CD4-positive, alpha-beta T cell treated with Interleukin-10 for 1 hour (primary cell): ENCODE results near the gene KCNQ1.
A peak's percentile ranks its signal among the peaks of the same experiment; 100 is the strongest.

ENCODE experiments used
- DNase-seq: peaks from one replicate; pipeline ENCODE4 v3.0.0-alpha.2; 2020

The KCNQ1 gene

DNA sequence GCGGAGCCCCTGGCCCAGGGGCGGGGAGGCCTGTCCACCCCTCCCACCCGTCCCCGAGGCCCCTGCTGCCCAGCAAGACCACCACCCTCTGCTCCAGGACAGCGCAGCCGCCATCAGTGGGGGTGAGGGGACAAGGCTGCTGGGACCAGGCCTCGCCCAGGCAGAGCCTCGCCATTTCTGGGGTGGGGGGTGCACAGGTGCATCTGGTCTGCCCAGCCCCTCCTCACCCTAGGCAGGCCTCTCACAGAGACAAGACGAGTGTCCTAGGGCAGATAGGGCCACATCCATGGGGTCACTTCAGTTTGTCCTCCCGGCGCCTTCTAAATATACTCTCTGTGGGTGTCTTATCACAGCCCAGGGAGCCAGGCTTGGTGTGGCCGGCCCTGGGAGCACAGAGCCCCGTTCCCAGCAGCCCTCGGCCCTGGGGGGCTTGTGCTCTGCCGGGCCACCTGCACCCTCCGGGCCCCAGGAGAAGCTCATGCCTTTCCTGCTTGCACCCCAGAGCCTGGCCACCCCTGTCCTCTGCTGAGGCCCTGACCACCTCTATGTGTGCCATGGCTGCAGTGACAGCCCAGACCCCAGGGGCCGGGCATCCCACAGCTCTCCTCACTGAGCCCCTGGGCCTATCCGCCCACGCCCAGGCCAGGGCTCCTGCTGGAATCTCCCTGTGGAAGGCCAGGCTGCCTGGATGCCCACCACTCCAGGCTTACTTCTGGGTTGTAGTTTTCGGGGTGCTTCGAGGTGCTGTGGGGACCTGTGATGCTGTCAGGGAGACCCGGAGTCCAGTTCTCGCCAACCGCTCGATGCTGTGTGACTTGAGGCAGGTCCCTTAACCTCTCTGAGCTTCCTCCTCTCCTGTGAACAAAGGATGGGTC is 70.8 kb downstream of the KCNQ1 start:
- no peak for DNase-seq

DNA sequence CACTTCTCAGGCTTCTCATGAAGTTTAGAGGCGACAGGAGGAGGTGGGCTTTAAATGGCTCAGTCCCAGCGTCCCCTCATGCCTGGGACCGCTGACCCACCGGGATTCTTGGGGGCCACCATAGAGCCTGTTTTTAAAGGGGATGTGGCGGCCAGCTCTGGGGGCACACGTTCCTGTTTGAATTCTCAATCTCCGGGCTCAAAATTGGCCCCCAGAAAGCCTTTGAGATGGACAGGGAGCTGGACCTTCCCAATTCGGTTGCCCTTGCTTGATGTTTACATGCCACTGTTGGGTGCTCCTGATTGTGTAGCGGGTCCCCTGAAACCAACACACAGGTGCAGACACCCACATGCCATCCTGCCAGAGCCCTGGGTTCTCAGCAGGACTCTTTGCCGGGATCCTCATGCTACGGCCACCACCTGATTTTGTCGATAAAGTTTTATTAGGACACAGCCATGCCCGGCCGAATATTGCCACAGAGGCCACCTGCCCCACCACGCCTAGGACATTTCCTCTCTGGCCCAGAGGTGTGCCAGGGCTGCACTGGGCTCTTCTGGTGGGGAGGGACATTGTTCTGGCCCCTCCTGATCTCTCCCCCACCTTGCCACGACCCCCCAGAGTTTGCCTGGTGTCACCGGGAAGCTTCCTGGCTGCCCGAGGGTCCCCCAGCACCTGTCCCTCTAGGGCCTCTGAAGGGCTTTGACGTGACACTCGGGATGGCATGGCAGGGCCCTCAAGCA is 71.6 kb downstream of the KCNQ1 start:
- DNase-seq: no peak

DNA sequence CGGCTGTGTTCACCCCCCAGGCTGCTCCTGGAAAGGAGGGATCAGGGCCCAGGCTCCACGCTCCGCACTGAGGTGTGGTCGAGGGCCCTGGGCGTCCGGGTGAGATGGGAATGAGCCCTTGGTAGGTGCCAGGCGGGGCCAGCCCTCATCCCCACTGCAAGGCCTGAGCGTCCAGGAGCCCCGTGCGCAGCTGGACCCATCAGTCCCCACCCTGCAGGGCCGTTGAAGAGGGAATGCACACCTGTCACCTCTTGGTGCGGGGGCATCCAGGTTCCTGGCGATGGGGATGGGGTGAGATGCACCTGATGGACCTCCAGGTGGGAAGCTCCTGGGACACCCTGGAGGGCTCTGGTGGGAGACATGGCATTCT is 72.2 kb downstream of the KCNQ1 start:
- DNase-seq: no peak

DNA sequence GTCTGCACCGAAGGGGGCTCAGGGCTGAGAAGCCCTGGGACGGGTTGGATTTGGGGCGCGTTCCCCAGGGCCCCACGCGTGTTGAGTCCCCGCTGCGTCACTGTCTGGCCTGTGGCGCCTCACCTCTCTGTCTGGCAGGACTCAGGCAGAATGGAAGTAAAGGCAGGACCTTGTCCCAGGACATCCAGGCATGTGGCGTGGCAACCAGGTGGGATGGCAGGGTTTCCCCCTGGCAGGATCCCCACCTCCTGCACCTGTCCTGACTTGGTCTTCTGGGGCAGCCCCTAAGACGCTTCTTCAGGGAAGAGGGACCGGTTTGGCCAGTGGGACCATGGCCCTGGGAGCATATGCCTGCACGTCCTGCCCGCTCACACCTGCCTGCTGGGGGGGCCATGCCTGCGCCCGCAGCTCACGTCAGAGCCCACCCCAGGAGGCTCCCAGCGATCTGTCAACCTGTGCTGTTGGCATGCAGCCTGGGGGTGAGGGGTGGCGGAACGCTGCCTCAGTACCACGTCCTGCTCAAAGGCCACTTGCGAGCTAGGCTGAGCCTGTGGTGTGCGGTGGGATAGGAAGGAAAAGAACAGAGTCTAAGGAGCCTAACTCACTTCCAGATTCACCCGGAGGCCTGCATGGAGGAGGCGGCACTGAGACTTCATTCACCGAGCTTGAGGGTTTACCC is 72.7 kb downstream of the KCNQ1 start:
- DNase-seq: no peak

DNA sequence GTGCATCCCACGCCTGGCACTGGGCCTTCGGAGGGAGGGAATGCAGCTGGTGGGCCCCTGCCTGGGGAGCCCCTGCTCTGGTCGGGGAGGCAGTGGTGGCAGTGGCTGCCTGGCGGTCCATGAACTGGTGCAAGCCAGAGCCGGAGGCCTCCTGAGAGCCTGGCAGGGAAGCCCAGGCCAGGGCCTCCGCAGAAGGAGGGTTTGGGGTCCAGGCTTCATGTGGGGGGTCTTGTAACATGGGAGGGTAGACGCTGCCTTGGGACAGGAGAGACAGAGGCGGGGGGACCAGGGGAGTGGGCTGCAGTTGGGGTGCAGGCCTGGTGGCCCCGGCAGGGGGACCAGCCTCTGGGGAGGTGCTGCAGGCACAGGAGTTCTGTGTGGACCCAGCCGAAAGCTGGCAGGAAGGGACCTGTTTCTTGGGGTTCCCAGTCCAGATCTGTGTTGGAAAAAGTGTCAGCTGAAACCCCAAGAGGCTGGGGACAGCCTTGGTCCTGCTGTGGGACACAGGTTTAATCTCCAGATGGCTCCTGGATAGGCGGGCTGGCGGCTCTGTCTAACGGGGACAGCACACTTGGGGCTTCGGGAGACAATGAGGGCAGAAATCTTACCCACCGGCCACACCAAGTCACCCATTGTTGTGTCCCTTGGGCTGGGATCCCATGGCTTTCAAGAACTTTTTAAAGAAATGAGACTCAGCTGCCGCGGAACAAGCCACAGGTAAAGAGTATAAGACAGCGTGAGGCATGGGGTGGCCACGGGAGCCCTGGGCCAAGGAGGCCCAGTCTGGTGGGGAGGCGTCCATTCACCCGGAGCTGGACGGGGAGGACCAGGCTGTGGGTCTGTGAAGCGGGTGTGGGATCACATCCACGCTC is 73.5 kb downstream of the KCNQ1 start:
- no peak for DNase-seq

DNA sequence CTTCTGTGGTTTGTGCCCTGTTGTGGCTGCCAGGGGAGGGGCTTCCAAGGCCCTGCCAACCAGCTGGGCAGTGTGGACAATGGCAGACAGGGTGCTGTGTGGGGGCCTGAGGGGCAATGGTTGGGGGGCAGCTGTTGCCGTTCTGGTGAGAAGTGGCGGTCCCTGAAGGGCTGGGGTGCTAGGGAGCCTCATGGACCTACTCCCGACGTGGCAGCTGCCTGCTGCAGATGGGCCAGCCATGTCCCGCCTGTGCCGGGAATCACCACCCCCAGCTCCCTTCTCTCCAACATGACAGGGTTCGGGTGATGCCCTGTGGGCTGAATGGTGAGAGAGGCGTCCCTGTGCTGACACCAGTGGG is 74.2 kb downstream of the KCNQ1 start:
- no peak for DNase-seq

DNA sequence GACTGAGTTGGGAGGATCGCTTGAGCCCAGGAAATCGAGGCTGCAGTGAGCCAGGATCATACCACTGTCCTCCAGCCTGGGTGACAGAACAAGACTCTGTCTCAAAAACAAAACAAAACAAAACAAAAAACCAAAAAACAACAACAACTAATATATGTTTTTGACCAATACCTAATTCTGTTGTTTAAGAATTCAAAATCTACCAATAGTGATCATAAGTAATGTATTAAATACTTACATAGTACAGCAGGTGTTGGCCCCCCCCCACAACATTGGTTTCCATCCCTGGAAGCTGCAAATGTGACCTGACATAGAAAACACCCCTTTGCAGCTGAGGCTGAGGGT is 74.7 kb downstream of the KCNQ1 start:
- no peak for DNase-seq

DNA sequence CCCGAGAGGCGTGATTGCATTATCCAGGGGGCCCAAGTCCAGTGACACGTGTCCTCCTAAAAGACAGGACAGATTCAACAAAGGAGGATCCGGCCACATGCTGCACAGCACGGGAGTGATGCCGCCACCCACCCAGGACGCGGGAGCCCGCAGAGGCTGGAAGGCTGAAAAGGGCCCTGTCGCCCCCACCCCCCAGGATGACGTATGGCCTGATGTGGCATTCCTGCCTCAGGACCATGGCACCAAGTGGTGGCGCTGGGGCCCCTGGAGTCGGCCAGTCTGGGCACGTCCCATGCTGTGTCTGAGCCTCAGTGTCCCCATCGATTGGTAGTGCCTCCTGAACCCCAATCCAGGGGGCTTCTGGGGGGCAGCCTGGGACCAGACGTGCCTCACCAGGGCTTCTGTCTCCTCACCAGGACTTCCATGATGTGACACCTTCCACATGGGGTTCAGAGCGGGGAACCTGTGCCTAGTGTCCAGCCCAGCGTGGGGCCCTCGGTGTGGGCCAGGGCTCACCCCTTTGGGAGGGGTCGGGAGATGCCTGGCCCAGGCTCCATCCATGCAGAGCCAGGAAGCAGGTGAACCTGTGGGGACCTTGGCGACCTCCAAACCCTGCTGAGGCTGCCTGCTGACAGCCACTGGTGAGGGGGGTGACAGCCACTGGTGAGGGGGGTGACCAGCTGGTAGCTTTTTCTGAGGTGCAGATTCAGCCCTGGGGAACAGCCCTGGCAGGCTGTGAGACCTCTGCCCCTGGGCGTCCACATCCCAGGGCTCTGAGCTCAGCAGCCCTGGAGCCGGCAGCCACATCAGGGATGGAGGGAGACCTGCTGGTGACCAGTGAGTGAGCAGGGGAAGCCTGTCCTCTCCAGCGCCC is 75.3 kb downstream of the KCNQ1 start:
- DNase-seq: no peak

DNA sequence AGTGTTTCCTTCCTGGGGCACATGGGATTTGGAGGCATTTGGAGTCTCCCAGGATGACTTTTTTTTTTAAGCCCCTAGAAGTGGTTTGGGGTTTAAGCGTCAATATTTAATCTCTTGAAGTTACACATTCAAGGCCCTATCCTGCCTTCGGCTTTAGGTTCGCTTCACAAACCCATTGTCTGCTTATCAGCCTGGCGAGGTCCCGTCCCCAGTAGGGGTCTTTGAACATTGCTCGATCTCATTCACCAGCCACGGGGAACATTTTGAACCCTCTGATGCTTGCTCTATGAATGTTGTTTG is 75.9 kb downstream of the KCNQ1 start:
- no peak for DNase-seq

DNA sequence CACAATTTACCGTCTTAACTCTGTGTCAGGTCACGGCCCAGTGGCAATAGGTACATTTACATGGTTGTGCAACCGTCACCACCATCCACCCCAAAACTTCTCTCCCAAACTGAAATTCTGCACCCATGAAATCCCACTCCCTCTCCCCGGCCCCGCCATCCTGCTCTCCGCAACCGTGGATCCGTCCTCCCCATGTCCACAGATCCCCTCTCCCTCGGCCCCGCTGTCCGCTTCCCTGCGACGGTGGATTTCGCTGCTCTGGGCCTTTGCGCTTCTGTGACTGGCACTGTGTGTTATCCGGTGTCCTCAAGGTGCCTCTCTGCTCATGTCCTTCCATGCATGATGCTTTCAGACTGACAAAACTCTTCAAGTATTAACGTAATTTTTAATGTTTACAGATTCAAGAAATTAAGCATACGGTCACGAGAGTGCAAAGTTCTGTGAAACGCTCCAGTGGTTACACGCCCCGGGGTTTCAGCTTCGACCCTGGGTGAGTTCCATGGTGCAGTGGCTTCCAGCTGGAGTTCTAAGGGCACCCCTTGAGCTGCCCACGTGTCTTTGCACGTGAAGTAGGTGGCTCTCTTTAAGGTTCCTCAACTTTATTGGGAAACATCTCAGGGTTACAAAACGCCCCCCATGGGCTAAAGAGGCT is 76.4 kb downstream of the KCNQ1 start:
- DNase-seq: no peak

DNA sequence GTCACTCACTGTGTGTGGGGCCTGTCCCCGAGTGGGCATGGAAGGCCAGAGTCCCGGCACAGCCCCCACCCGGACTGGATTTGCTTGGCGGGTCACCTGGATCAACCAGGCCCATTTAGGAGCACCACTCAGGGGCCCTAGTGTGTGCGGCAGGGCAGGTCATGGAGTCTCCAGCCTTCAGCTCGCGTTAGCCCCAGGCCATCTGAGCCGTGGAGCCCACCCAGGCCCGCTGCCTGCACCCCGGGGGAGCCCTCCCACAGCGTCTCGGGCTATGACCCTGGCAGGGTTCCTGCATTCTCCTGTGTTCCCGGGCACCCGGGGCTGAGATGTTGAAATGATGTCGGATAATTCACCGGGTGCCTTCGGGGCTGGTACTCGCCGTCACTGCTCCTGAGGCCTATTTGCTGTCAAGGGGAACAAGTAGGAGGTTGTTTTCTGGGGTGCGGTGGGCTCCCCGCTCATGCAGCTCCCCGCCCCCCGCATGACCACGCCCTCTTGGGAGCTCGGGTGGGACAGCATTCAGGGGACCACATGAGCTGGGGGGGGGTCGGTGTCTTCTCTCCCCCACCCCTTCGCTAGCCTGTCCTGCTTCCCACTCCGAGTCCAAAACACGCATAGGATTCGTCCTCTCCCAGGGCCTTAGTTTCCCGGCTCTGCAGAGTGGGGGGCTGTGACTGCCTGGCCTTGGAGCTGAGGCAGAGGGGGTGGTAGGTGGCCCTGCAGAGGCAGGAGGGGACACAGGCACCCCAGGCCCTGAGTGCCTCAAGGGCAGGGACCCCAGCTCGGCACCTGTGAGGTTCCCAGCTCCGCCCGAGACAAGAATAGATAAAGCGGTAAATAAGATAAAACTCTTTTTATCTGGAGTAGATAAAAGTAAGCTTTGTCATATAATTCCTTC is 77.2 kb downstream of the KCNQ1 start:
- no peak for DNase-seq

DNA sequence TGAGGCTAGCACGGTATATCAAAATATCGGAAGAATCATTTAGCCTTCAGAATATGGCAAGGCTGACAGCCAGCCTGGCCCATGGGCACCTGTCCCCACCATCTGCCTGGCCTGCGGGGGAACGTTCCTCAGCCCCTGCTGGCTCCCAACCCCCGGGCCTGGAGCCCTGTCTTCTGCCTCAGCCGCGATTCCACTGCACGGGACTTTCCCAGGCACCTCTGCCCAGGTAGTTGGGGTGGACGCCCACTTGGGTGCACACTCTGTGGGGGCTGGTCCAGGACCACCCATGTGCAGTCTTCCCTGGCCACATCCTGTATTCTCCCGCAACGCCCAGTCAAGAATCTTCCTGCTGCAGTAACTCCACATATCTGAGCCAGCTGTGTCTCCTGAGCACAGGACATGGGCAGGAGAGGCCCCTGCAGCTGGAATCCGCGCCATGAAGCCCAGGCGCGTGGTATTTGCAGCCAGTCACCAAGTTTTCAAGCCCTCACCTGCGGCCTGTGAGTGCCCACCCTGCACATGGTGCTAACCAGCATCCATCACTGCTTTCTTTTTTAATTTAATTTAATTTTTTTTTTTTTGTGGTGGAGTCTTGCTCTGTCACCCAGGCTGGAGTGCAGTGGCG is 77.9 kb downstream of the KCNQ1 start:
- no peak for DNase-seq

DNA sequence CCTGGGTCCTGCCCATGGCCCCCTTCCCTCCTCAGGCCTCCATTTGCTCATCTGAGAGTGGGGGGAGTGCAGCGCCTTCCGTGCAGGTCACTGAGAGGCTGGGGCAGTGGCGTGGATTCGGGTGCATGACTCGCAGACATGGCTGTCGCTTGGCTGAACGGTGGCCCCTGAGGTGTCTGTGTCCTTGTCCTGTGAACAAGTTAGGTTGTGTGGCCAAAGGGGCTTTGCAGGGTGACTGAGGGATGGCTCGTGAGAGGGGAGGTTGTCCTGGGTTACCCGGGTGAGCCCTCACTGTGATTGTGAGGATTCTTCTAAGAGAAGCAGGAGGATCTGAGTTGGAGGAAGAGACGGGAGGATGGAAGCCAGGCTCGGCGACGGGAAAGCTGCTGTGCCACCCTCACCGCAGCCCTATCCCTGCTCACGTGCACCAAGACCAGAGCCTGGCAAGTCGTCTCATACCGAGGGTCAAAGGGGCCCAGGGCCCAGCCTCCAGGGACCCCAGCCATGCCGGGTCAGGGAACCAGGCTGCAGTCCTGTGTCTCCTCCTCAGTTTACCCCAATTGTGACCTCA is 79.1 kb downstream of the KCNQ1 start:
- DNase-seq: no peak

DNA sequence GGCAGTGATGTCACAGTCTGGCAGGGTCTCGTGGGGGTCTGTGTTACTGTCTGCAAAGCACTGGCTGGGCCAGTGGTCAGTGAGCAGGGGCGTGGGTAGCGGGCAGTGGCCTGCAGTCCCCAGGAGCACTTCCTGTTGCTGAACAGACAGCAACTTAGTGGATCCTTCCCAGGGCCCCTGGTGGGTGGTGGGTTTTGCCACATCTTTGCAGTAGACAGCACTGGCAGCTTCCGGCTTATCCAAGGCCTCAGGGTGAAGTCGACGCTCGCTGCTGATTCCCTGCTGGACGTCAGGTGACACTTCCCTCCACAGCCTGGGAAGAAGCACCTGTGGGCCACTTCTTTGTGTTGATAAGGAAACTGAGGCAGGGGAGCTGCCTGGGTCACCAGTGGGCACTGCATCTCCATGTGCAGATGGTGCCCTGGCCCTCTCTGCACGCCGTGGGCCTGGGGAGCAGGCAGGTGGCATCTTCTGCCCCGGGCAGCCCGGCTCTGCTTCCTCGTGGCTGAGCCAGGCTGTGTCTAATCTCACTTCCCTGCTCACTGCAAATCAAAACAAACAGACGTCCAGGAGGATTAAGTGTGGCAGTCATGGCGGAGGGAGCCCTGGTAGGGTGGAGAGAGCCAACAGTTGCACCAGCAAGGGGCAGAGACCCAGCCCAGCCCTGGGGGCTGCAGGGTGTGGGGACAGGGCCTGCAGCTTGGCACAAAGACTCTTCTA is 79.8 kb downstream of the KCNQ1 start:
- no peak for DNase-seq

DNA sequence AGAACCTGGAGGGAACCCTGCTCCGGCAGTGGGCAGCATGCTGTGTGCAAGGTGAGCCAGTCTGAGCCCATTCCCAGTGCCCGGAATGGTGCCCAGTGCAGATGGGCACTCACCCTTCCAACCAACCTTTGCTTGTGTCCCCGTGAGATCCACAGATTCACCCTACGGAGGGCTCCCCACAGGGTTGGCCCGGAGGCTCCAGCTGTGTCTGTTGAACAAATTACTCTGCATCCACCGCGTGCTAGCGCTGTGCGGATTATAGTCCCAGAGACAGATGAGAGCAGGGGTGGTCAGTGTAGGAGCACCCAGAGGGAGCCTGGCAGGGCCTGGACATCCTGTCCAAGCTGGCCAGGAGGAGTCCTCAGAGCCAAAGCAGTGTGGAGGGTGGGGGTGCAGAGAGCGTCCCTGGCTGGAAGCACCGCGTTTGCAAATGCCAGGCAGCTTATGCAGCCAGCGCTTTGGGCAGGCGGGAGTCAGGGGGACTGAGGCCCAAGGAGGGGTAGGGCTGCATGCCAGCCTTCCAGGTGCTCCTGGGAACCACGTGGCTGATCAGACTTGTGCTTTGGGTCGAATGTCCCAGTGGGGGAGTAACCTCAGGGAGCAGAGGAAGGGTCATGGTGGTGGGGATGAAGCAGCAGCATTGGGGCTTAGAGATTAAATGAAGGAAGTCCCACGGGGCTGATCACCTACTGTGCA is 80.5 kb downstream of the KCNQ1 start:
- no peak for DNase-seq

DNA sequence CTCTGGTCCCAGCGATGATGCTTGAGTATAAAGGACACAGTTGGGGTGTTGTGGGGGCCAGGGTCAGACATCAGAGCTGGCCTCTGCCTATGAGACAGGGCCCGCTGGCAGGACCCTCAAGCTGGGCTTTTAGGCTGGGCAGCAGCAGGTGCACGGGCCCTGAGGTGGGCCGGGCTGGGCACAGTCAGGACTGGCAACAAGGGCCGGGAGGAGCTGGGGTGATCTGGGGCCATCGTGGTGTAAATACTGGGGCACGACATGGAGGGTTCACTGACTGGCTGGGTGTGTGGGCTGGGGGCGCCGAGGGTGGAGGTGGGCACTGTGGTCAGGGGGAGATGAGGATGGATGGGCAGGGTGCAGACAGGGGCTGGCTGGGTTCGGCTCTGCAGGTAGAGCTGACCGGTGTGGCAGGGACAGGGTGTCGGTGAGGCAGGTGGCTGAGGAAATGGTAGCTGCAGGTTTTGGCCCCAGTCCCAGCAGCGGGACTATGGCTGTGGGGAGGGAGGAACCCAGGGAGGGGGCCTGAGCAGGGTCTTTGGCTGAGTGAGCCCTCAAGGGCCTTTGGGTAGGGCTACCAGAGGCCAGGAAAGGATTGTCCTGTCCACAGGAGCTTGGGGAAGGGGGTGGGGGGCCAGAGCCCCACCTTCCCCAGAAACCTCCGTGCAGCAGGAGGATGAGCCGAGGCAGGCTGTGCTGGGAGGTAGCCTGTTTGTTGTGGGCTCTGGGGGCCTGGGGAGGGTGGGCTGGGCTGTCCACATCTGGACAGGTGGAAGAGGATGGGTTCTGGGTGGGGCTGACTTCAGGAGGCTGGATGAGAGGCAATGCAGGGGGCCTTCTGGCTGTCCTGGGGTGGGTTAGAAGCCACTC is 81.4 kb downstream of the KCNQ1 start:
- no peak for DNase-seq

DNA sequence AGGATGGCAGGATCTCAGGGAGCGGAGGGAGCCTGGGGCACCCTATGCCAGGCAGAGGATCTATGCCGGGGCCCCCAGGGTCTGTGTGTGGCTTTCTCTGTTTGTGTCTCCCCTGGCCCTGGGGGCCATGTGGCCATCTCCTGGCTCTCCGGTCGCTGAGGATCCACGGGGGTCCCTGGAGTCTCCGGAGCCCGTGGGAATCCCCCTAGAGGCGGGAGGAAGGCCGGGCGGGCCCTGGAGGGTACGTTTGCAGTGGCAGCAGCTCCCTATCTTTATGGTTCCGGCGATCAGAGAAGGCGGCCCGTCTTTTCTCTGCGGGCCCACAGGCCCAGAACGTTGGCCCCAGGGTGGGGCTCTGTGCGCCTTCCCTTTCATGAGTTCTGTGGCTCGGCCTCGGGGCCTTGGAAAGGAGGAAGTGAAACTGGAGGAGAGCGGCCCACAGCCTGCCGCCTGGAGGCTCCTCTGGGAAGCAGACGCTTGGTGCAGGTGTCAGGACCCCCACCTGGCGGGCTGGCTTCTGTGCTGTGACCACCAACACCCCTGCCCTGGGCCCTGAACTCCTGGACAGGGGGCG is 82.1 kb downstream of the KCNQ1 start:
- DNase-seq: peak; percentile 31
